Measurements from ENCODE around the gene PPM1E.
"Not testable (repeated sequence)": the region's sequence is repeated elsewhere in the genome, so short reads cannot be mapped to it uniquely, and the experiment has no call there.

GRCh38 chr17:58957725-58958073 is 202.0 kb downstream of the PPM1E start:
- TF ChIP-seq CTCF (IDR thresholded peaks at IDR 0.05); REST (IDR thresholded peaks at IDR 0.05); ELK1 (IDR thresholded peaks at IDR 0.05; ENCODE audit: low read depth, low read length); POLR2A (IDR thresholded peaks at IDR 0.05; ENCODE audit: low read length); MAFK (IDR thresholded peaks at IDR 0.05; ENCODE audit: partially characterized antibody); CHD2 (IDR thresholded peaks at IDR 0.05; ENCODE audit: low read length, partially characterized antibody); CBX2 (IDR thresholded peaks at IDR 0.05; ENCODE audit: borderline replicate concordance, low read depth); SMC3 (IDR thresholded peaks at IDR 0.05); E2F6 (IDR thresholded peaks at IDR 0.05; ENCODE audit: borderline replicate concordance, low read depth); MAX (IDR thresholded peaks at IDR 0.05); CEBPB (IDR thresholded peaks at IDR 0.05); POLR2AphosphoS2 (conservative IDR thresholded peaks at IDR 0.05; ENCODE audit: low read length); BHLHE40 (IDR thresholded peaks at IDR 0.05; ENCODE audit: low read depth, low read length); USF2 (IDR thresholded peaks at IDR 0.05): not testable (repeated sequence)

All from A549 (cell line).